DND-41 (cell line): ENCODE measurements around the gene IGLL5.

Experiments
- ATAC-seq: fragments of 200-7000 bp; cut with Tn5 transposase; 3 replicates; pipeline ENCODE4 v1.9.1; 2021; ENCODE audit warnings: low read depth; ENCODE audit not compliant: insufficient read depth
- DNase-seq: peaks from one replicate; pipeline ENCODE4 v3.0.0-alpha.2; 2020
- H2AFZ ChIP-seq: 2 replicates; pipeline ENCODE4 v1.6.0; 2012; ENCODE audit warnings: low read depth, low read length
- H3K27ac ChIP-seq: 2 replicates; pipeline ENCODE4 v1.5.1; 2012; ENCODE audit warnings: low read length, inconsistent platforms
- H3K27me3 ChIP-seq: fragments of 200-600 bp; sonication (generic); 2 replicates; pipeline ENCODE4 v1.6.0; 2012; ENCODE audit warnings: low read length, mild to moderate bottlenecking, inconsistent platforms; ENCODE audit not compliant: insufficient read depth, poor library complexity
- H3K36me3 ChIP-seq: 2 replicates; pipeline ENCODE4 v1.5.1; 2012; ENCODE audit warnings: low read length, inconsistent platforms; ENCODE audit not compliant: insufficient read depth
- H3K4me1 ChIP-seq: 2 replicates; pipeline ENCODE4 v1.5.1; 2012; ENCODE audit warnings: mild to moderate bottlenecking, low read length; ENCODE audit not compliant: insufficient read depth
- H3K4me2 ChIP-seq: 2 replicates; pipeline ENCODE4 v1.6.0; 2012; ENCODE audit warnings: mild to moderate bottlenecking, moderate library complexity, low read length, inconsistent platforms; ENCODE audit not compliant: insufficient read depth
- H3K4me3 ChIP-seq, 2 experiments: fragments of 200-600 bp in 1 of 2; shearing (Covaris generic) in 1 of 2; 2 replicates each; pipeline ENCODE4 v1.5.1; 2012 to 2016; ENCODE audit warnings: inconsistent platforms in 2 of 2, low read length in 2 of 2, mild to moderate bottlenecking in 2 of 2, low read depth in 1 of 2, moderate library complexity in 1 of 2
- H3K79me2 ChIP-seq: 2 replicates; pipeline ENCODE4 v1.6.0; 2012; ENCODE audit warnings: low read length, inconsistent platforms; ENCODE audit not compliant: insufficient read depth
- H3K9ac ChIP-seq: 2 replicates; pipeline ENCODE4 v1.6.0; 2012; ENCODE audit warnings: low read depth, mild to moderate bottlenecking, inconsistent platforms, low read length, moderate library complexity
- H3K9me3 ChIP-seq: 2 replicates; pipeline ENCODE4 v1.5.1; 2012; ENCODE audit warnings: low read length, moderate library complexity, mild to moderate bottlenecking, inconsistent platforms; ENCODE audit not compliant: insufficient read depth, severe bottlenecking
- H4K20me1 ChIP-seq: 2 replicates; pipeline ENCODE4 v1.6.0; 2012; ENCODE audit warnings: low read length; ENCODE audit not compliant: insufficient read depth
- CTCF ChIP-seq: IDR thresholded peaks from 2 replicates; pipeline ENCODE4 v1.5.1; 2012; ENCODE audit warnings: borderline replicate concordance, low read length, moderate library complexity, mild to moderate bottlenecking; ENCODE audit not compliant: poor library complexity, severe bottlenecking; ENCODE audit errors: extremely low read depth
- EZH2 ChIP-seq: IDR thresholded peaks from 3 replicates; pipeline ENCODE4 v1.6.1; 2012; ENCODE audit warnings: borderline replicate concordance, low read depth, mild to moderate bottlenecking, moderate library complexity, low read length, inconsistent platforms; ENCODE audit not compliant: severe bottlenecking

IGLL5 gene

GRCh38 chr22:22877523-22878210 lies 9.9 kb upstream of the IGLL5 start:
- H3K79me2 ChIP-seq = no peaks in the 10 kb centered on the region
- H3K36me3 ChIP-seq = no peaks in the 10 kb centered on the region
- DNase-seq (peak; percentile 80), ATAC-seq (peak; percentile 59; the same call in 2 of the 3 replicates)
- H3K27ac ChIP-seq = peak overlapping the region; percentile 61
- no peak overlapping the region for H3K4me3 ChIP-seq
- H3K9me3 ChIP-seq = peaks cover 7% of the 10 kb centered on the region
- peak; percentile 87 for TF ChIP-seq CTCF
- TF ChIP-seq EZH2 = no peak
- H3K9ac ChIP-seq = no peak overlapping the region
- H2AFZ ChIP-seq = no peak overlapping the region
- H3K4me1 ChIP-seq = peaks cover 37% of the 10 kb centered on the region
- no peak overlapping the region for H3K4me2 ChIP-seq
- no peaks in the 10 kb centered on the region for H4K20me1 ChIP-seq
- no peaks in the 10 kb centered on the region for H3K27me3 ChIP-seq

- H4K20me1 ChIP-seq = no peaks in the 10 kb centered on the region
- H3K9ac ChIP-seq = no peak overlapping the region
- peaks cover 42% of the 10 kb centered on the region for H3K4me1 ChIP-seq
- no peak for DNase-seq
- H3K36me3 ChIP-seq = no peaks in the 10 kb centered on the region
- no peak for ATAC-seq
- no peak for TF ChIP-seq CTCF
- TF ChIP-seq EZH2 = no peak
- H3K27ac ChIP-seq = no peak overlapping the region
- H2AFZ ChIP-seq = no peak overlapping the region
- no peak overlapping the region for H3K4me2 ChIP-seq
- peaks cover 7% of the 10 kb centered on the region for H3K9me3 ChIP-seq
- H3K79me2 ChIP-seq = no peaks in the 10 kb centered on the region
- H3K27me3 ChIP-seq = no peaks in the 10 kb centered on the region
- H3K4me3 ChIP-seq = no peak overlapping the region
Observed at GRCh38 chr22:22878211-22878570, 9.4 kb upstream of the IGLL5 start.

- ATAC-seq (no peak), DNase-seq (no peak)
- Histone ChIP-seq H3K4me1 (peaks cover 51% of the 10 kb centered on the region), H2AFZ (no peak overlapping the region), H3K4me2 (no peak overlapping the region), H3K27ac (peak overlapping the region; percentile 1), H3K79me2 (no peaks in the 10 kb centered on the region), H3K9ac (no peak overlapping the region), H3K27me3 (no peaks in the 10 kb centered on the region), H3K9me3 (peaks cover 7% of the 10 kb centered on the region), H4K20me1 (no peaks in the 10 kb centered on the region), H3K36me3 (no peaks in the 10 kb centered on the region), H3K4me3 (no peak overlapping the region)
- TF ChIP-seq EZH2 = no peak
- TF ChIP-seq CTCF = peak; percentile 46
Observed at GRCh38 chr22:22878801-22879674, 8.6 kb upstream of the IGLL5 start.
